Kidney (tissue), 14 donors: Measurements from ENCODE around the gene ADM5. TPM values are rescaled to one million over a fixed set of nuclear protein-coding genes. Genes with fewer than 3 reads are reported as not detected.

Experiments used
- DNase-seq, 5 donors: peaks; one replicate each; pipeline ENCODE4 v3.0.0-alpha.2; 2013 to 2020
- FAIRE-seq: peaks from 2 replicates; lab custom pipeline; 2012; peaks lifted over from hg19 to GRCh38; lab: Jason Lieb, UNC
- H3K27ac ChIP-seq, 2 donors: one replicate each; pipeline ENCODE4 v1.7.0; 2013; ENCODE audit warnings: low read depth in 2 of 2, low read length in 2 of 2, inconsistent platforms in 1 of 2
- H3K27me3 ChIP-seq: one replicate; pipeline ENCODE4 v1.7.1; 2013; ENCODE audit warnings: low read length, inconsistent platforms; ENCODE audit not compliant: control insufficient read depth, insufficient read depth
- H3K36me3 ChIP-seq, 3 donors: one replicate each; pipeline versions ENCODE4 v1.7.0 to v1.7.1; 2013; ENCODE audit warnings: low read length in 3 of 3, control low read depth in 1 of 3, inconsistent platforms in 1 of 3; ENCODE audit not compliant: insufficient read depth in 3 of 3, control insufficient read depth in 2 of 3
- H3K4me1 ChIP-seq, 3 donors: one replicate each; pipeline versions ENCODE4 v1.7.0 to v1.7.1; 2013; ENCODE audit warnings: low read length in 3 of 3, inconsistent platforms in 1 of 3, low read depth in 1 of 3; ENCODE audit not compliant: control insufficient read depth in 2 of 3, insufficient read depth in 2 of 3
- H3K4me3 ChIP-seq, 3 donors: one replicate each; pipeline versions ENCODE4 v1.7.0 to v1.8.1; 2013; ENCODE audit warnings: low read length in 3 of 3, control low read depth in 1 of 3, inconsistent platforms in 1 of 3
- H3K9ac ChIP-seq, 3 donors: one replicate each; pipeline versions ENCODE4 v1.7.0 to v1.7.1; 2013; ENCODE audit warnings: low read length in 3 of 3, control low read depth in 1 of 3, inconsistent platforms in 1 of 3
- H3K9me3 ChIP-seq, 3 donors: one replicate each; pipeline versions ENCODE4 v1.7.0 to v1.7.1; 2013; ENCODE audit warnings: low read length in 3 of 3, control low read depth in 1 of 3, inconsistent platforms in 1 of 3; ENCODE audit not compliant: control insufficient read depth in 2 of 3, insufficient read depth in 1 of 3
- intact Hi-C: fragments of 100-400 bp; cut with DNase I; formaldehyde crosslinking; loops from one replicate; pipeline ENCODE4 v1.11.1; 2022
- microRNA-seq: library from miRNA; unstranded; fragments of <30 nt; microRNA quantifications from one replicate; pipeline ENCODE4 v1.2.0, GENCODE V29; 2020
- polyA plus RNA-seq: library from polyadenylated mRNA; stranded (reverse); fragments of 350-450 nt; fragmentation: Illumina TruSeq; extraction: RNeasy Lipid Tissue Mini Kit (QIAGEN cat#74804); gene quantifications from one replicate; pipeline ENCODE4 v1.2.3, GENCODE V29; 2014; ENCODE audit warnings: low read depth, low replicate concordance; ENCODE audit not compliant: insufficient read depth
- total RNA-seq: library from RNA; stranded (reverse); fragmentation: NEBNext Ultra II Directional; extraction: Animal tissue kit (Norgen Biotek cat#: 25700); gene quantifications from one replicate; pipeline ENCODE4 v1.2.1, GENCODE V29; 2021
- TF ChIP-seq, protein P1 (sequence below): IDR thresholded peaks from 3 replicates; pipeline ENCODE4 v1.5.1; 2012; ENCODE audit warnings: mild to moderate bottlenecking, moderate library complexity, borderline replicate concordance; ENCODE audit not compliant: insufficient read depth; ENCODE audit errors: extremely low read depth
- donor health status: control.
- donor health status: control.
- donor health status: control.
- donor health status: control.
- donor health status: control.
- donor health status: DM: yes; HTN: yes; CAD: no.
- donor health status: Normal renal cell carcinoma (clear cell type).

ADM5 gene
- total and polyA plus RNA-seq, 2 donors from 2014 or later: 0.60 to 2.1 TPM

- no peaks in the 10 kb centered on the region for H3K27me3 ChIP-seq
- TF ChIP-seq, protein P1, sequence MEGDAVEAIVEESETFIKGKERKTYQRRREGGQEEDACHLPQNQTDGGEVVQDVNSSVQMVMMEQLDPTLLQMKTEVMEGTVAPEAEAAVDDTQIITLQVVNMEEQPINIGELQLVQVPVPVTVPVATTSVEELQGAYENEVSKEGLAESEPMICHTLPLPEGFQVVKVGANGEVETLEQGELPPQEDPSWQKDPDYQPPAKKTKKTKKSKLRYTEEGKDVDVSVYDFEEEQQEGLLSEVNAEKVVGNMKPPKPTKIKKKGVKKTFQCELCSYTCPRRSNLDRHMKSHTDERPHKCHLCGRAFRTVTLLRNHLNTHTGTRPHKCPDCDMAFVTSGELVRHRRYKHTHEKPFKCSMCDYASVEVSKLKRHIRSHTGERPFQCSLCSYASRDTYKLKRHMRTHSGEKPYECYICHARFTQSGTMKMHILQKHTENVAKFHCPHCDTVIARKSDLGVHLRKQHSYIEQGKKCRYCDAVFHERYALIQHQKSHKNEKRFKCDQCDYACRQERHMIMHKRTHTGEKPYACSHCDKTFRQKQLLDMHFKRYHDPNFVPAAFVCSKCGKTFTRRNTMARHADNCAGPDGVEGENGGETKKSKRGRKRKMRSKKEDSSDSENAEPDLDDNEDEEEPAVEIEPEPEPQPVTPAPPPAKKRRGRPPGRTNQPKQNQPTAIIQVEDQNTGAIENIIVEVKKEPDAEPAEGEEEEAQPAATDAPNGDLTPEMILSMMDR: no peak
- no peak overlapping the region for H3K9ac ChIP-seq
- no peaks in the 10 kb centered on the region for H3K9me3 ChIP-seq
- DNase-seq (no peak), FAIRE-seq (no peak)
- intact Hi-C loops: no loop called here
- H3K36me3 ChIP-seq: no peaks in the 10 kb centered on the region
- H3K27ac ChIP-seq: no peak overlapping the region
- H3K4me1 ChIP-seq: no peaks in the 10 kb centered on the region
- H3K4me3 ChIP-seq: no peak overlapping the region
Observed at GRCh38 chr19:49739933-49740332, 50.5 kb downstream of the ADM5 start.

Small RNA genes within 50 kb of the gene (microRNA-seq; reads per million reads assigned to microRNA genes)
- not detected for gene MIR5088

Other genes with a start within 250 kb of the ADM5 start
- 1.4 TPM for gene SLC17A7, start 248.1 kb upstream of the ADM5 start, total RNA-seq
- 0.45 TPM for gene SLC17A7, start 248.1 kb upstream of the ADM5 start, polyA plus RNA-seq
- 74.0 TPM for gene PIH1D1, start 237.8 kb upstream of the ADM5 start, total RNA-seq
- gene PIH1D1, start 237.8 kb upstream of the ADM5 start, polyA plus RNA-seq: 97.2 TPM
- 31.8 TPM for gene ALDH16A1, start 236.4 kb upstream of the ADM5 start, total RNA-seq
- gene ALDH16A1, start 236.4 kb upstream of the ADM5 start, polyA plus RNA-seq: 26.8 TPM
- 12.5 TPM for gene FLT3LG, start 215.4 kb upstream of the ADM5 start, total RNA-seq
- gene FLT3LG, start 215.4 kb upstream of the ADM5 start, polyA plus RNA-seq: 7.4 TPM
- 2,090 TPM for gene RPL13A, start 202.0 kb upstream of the ADM5 start, total RNA-seq
- gene RPL13A, start 202.0 kb upstream of the ADM5 start, polyA plus RNA-seq: 3,309 TPM
- 1,449 TPM for gene RPS11, start 193.2 kb upstream of the ADM5 start, total RNA-seq
- gene RPS11, start 193.2 kb upstream of the ADM5 start, polyA plus RNA-seq: 3,462 TPM
- 235 TPM for gene FCGRT, start 176.9 kb upstream of the ADM5 start, total RNA-seq
- 317 TPM for gene FCGRT, start 176.9 kb upstream of the ADM5 start, polyA plus RNA-seq
- gene RCN3, start 161.6 kb upstream of the ADM5 start, total RNA-seq: 18.4 TPM
- 27.5 TPM for gene RCN3, start 161.6 kb upstream of the ADM5 start, polyA plus RNA-seq
- 52.8 TPM for gene NOSIP, start 109.0 kb upstream of the ADM5 start, total RNA-seq
- gene NOSIP, start 109.0 kb upstream of the ADM5 start, polyA plus RNA-seq: 122 TPM
- 14.9 TPM for gene PRRG2, start 108.3 kb upstream of the ADM5 start, total RNA-seq
- 17.6 TPM for gene PRRG2, start 108.3 kb upstream of the ADM5 start, polyA plus RNA-seq
- 27.4 TPM for gene PRR12, start 98.4 kb upstream of the ADM5 start, total RNA-seq
- gene PRR12, start 98.4 kb upstream of the ADM5 start, polyA plus RNA-seq: 4.9 TPM
- gene RRAS, start 49.5 kb upstream of the ADM5 start, total RNA-seq: 92.3 TPM
- 140 TPM for gene RRAS, start 49.5 kb upstream of the ADM5 start, polyA plus RNA-seq
- gene SCAF1, start 47.4 kb upstream of the ADM5 start, total RNA-seq: 69.0 TPM
- 18.1 TPM for gene SCAF1, start 47.4 kb upstream of the ADM5 start, polyA plus RNA-seq
- 84.9 TPM for gene IRF3, start 23.7 kb upstream of the ADM5 start, total RNA-seq
- 64.5 TPM for gene IRF3, start 23.7 kb upstream of the ADM5 start, polyA plus RNA-seq
- gene BCL2L12, start 23.7 kb upstream of the ADM5 start, total RNA-seq: 14.4 TPM
- 13.5 TPM for gene BCL2L12, start 23.7 kb upstream of the ADM5 start, polyA plus RNA-seq
- gene PRMT1, start 12.3 kb upstream of the ADM5 start, total RNA-seq: 119 TPM
- 131 TPM for gene PRMT1, start 12.3 kb upstream of the ADM5 start, polyA plus RNA-seq
- gene CPT1C, start 1.5 kb downstream of the ADM5 start, total RNA-seq: 6.0 TPM
- gene CPT1C, start 1.5 kb downstream of the ADM5 start, polyA plus RNA-seq: 2.6 TPM
- 0.50 TPM for gene TSKS, start 73.7 kb downstream of the ADM5 start, total RNA-seq
- 0.47 TPM for gene TSKS, start 73.7 kb downstream of the ADM5 start, polyA plus RNA-seq
- 70.0 TPM for gene AP2A1, start 77.4 kb downstream of the ADM5 start, total RNA-seq
- 32.0 TPM for gene AP2A1, start 77.4 kb downstream of the ADM5 start, polyA plus RNA-seq
- gene FUZ, start 123.7 kb downstream of the ADM5 start, total RNA-seq: 26.9 TPM
- gene FUZ, start 123.7 kb downstream of the ADM5 start, polyA plus RNA-seq: 51.2 TPM
- gene MED25, start 128.7 kb downstream of the ADM5 start, total RNA-seq: 53.2 TPM
- 37.3 TPM for gene MED25, start 128.7 kb downstream of the ADM5 start, polyA plus RNA-seq
- gene PTOV1, start 161.6 kb downstream of the ADM5 start, total RNA-seq: 118 TPM
- 235 TPM for gene PTOV1, start 161.6 kb downstream of the ADM5 start, polyA plus RNA-seq
- gene PNKP, start 178.0 kb downstream of the ADM5 start, total RNA-seq: 101 TPM
- gene PNKP, start 178.0 kb downstream of the ADM5 start, polyA plus RNA-seq: 45.5 TPM
- gene AKT1S1, start 187.8 kb downstream of the ADM5 start, total RNA-seq: 33.7 TPM
- gene AKT1S1, start 187.8 kb downstream of the ADM5 start, polyA plus RNA-seq: 47.2 TPM
- gene TBC1D17, start 188.1 kb downstream of the ADM5 start, total RNA-seq: 43.6 TPM
- gene TBC1D17, start 188.1 kb downstream of the ADM5 start, polyA plus RNA-seq: 34.8 TPM
- gene IL4I1, start 207.3 kb downstream of the ADM5 start, total RNA-seq: 12.8 TPM
- 0.82 TPM for gene IL4I1, start 207.3 kb downstream of the ADM5 start, polyA plus RNA-seq
- gene ATF5, start 239.6 kb downstream of the ADM5 start, total RNA-seq: 36.4 TPM
- gene ATF5, start 239.6 kb downstream of the ADM5 start, polyA plus RNA-seq: 22.7 TPM
- 39.0 TPM for gene NUP62, start 239.9 kb downstream of the ADM5 start, total RNA-seq
- gene NUP62, start 239.9 kb downstream of the ADM5 start, polyA plus RNA-seq: 17.1 TPM